IMR-90 (cell line): ENCODE data around the gene ATG5. TPM values are rescaled to one million over a fixed set of nuclear protein-coding genes. Genes with fewer than 3 reads are reported as not detected.

Experiments
- ATAC-seq: fragments of 200-7000 bp; cut with Tn5 transposase; 2 replicates; pipeline ENCODE4 v1.9.1; 2020; ENCODE audit warnings: low read depth, mild to moderate bottlenecking, moderate library complexity
- BruUV-seq: library from RNA; stranded (reverse); fragments of 400-500 nt; replicated peaks from 2 replicates; lab custom pipeline; 2021; lab: Mats Ljungman, UMichigan
- CTCF ChIA-PET: fragments of 300-600 bp; formaldehyde crosslinking; extraction: SDS; loops from one replicate; lab custom pipeline; 2021; ENCODE audit warnings: antibody characterized with exemption; lab: Yijun Ruan, JAX
- POLR2A ChIA-PET: fragments of 300-600 bp; sonication (Branson Sonifier 250); formaldehyde crosslinking; loops from one replicate; lab custom pipeline; 2022; ENCODE audit warnings: antibody characterized with exemption; ENCODE audit not compliant: unreplicated experiment; lab: Charles Lee
- DNase-seq: peaks from one replicate; pipeline ENCODE4 v3.0.0; 2013
- H2AFZ ChIP-seq: replicated peaks from 2 replicates; pipeline ENCODE3; 2013; ENCODE audit warnings: low read length, mild to moderate bottlenecking; ENCODE audit not compliant: poor library complexity
- H2AK5ac ChIP-seq: 2 replicates; pipeline ENCODE4 v1.6.1; 2013; ENCODE audit warnings: low read depth, low read length, inconsistent platforms
- H2AK9ac ChIP-seq: replicated peaks from 2 replicates; pipeline ENCODE3; 2013; ENCODE audit warnings: mild to moderate bottlenecking, low read depth, low read length, moderate library complexity; ENCODE audit not compliant: poor library complexity
- H2BK120ac ChIP-seq: 2 replicates; pipeline ENCODE4 v1.6.1; 2013; ENCODE audit warnings: low read depth, low read length, inconsistent platforms
- H2BK15ac ChIP-seq: 3 replicates; pipeline ENCODE4 v1.6.1; 2013; ENCODE audit warnings: low read depth, low read length, inconsistent platforms
- H2BK20ac ChIP-seq: 2 replicates; pipeline ENCODE4 v1.6.1; 2013; ENCODE audit warnings: low read depth, mild to moderate bottlenecking, inconsistent platforms, low read length, moderate library complexity
- H2BK5ac ChIP-seq: 2 replicates; pipeline ENCODE4 v1.6.1; 2013; ENCODE audit warnings: mild to moderate bottlenecking, low read depth, low read length, inconsistent platforms; ENCODE audit not compliant: poor library complexity, severe bottlenecking
- H3K14ac ChIP-seq: replicated peaks from 2 replicates; pipeline ENCODE4 v1.6.1; 2013; ENCODE audit warnings: low read depth, low read length, inconsistent platforms
- H3K18ac ChIP-seq: 2 replicates; pipeline ENCODE4 v1.6.1; 2013; ENCODE audit warnings: low read depth, low read length, control low read depth
- H3K23ac ChIP-seq: 2 replicates; pipeline ENCODE4 v1.6.1; 2013; ENCODE audit warnings: low read depth, low read length, inconsistent platforms
- H3K27ac ChIP-seq: 2 replicates; pipeline ENCODE4 v1.5.1; 2013; ENCODE audit warnings: mild to moderate bottlenecking, control low read depth, low read length; ENCODE audit not compliant: insufficient read depth
- H3K27me3 ChIP-seq: 2 replicates; pipeline ENCODE4 v1.6.1; 2013; ENCODE audit warnings: low read length; ENCODE audit not compliant: control insufficient read depth, insufficient read depth
- H3K36me3 ChIP-seq: 2 replicates; pipeline ENCODE4 v1.6.1; 2013; ENCODE audit warnings: low read length, mixed read lengths; ENCODE audit not compliant: control insufficient read depth, insufficient read depth
- H3K4ac ChIP-seq: 2 replicates; pipeline ENCODE4 v1.6.1; 2013; ENCODE audit warnings: low read depth, low read length, inconsistent platforms
- H3K4me1 ChIP-seq: 2 replicates; pipeline ENCODE4 v1.6.1; 2013; ENCODE audit warnings: low read length, mixed read lengths; ENCODE audit not compliant: control insufficient read depth, insufficient read depth
- H3K4me2 ChIP-seq: 2 replicates; pipeline ENCODE4 v1.6.1; 2013; ENCODE audit warnings: low read depth, mild to moderate bottlenecking, control low read depth, low read length, moderate library complexity
- H3K4me3 ChIP-seq: 2 replicates; pipeline ENCODE4 v1.5.1; 2013; ENCODE audit warnings: low read depth, mild to moderate bottlenecking, control low read depth, low read length, moderate library complexity; ENCODE audit not compliant: insufficient read depth
- H3K56ac ChIP-seq: 2 replicates; pipeline ENCODE4 v1.6.1; 2013; ENCODE audit warnings: low read length, inconsistent platforms; ENCODE audit not compliant: insufficient read depth; ENCODE audit errors: extremely low read depth
- H3K79me1 ChIP-seq, 2 experiments: 2 replicates each; pipeline ENCODE4 v1.6.1; 2013; ENCODE audit warnings: low read length in 2 of 2, inconsistent platforms in 1 of 2, low read depth in 1 of 2
- H3K9ac ChIP-seq: 2 replicates; pipeline ENCODE4 v1.6.1; 2013; ENCODE audit warnings: low read depth, low read length, control low read depth
- H3K9me1 ChIP-seq: 2 replicates; pipeline ENCODE4 v1.6.1; 2013; ENCODE audit warnings: low read length, inconsistent platforms; ENCODE audit not compliant: insufficient read depth
- H3K9me3 ChIP-seq: 2 replicates; pipeline ENCODE4 v1.6.1; 2013; ENCODE audit warnings: low read length; ENCODE audit not compliant: control insufficient read depth, insufficient read depth
- H4K20me1 ChIP-seq: 2 replicates; pipeline ENCODE4 v1.6.1; 2013; ENCODE audit warnings: low read length, inconsistent platforms; ENCODE audit not compliant: insufficient read depth
- H4K5ac ChIP-seq: 2 replicates; pipeline ENCODE4 v1.6.1; 2013; ENCODE audit warnings: mild to moderate bottlenecking, low read depth, low read length, control low read depth
- H4K8ac ChIP-seq, 2 experiments: 2 replicates each; pipeline ENCODE4 v1.6.1; 2013; ENCODE audit warnings: low read depth in 2 of 2, low read length in 2 of 2, control low read depth in 1 of 2, inconsistent platforms in 1 of 2
- H4K91ac ChIP-seq: 2 replicates; pipeline ENCODE4 v1.6.1; 2013; ENCODE audit warnings: low read depth, low read length, inconsistent platforms; ENCODE audit not compliant: insufficient read depth
- BHLHE40 ChIP-seq: fragments of 150-350 bp; IDR thresholded peaks from 2 replicates; pipeline ENCODE4 v1.6.1; 2016; ENCODE audit warnings: mild to moderate bottlenecking, low read depth, low read length
- CHD1 ChIP-seq: IDR thresholded peaks from 2 replicates; pipeline ENCODE4 v1.6.1; 2012; ENCODE audit warnings: low read depth, low read length, improper control_type of control experiment
- CTCF ChIP-seq: conservative IDR thresholded peaks from 2 replicates; pipeline ENCODE4 v1.5.1; 2012; ENCODE audit warnings: mild to moderate bottlenecking, low read depth, low read length, improper control_type of control experiment
- FOS ChIP-seq: fragments of 150-350 bp; IDR thresholded peaks from 2 replicates; pipeline ENCODE4 v1.6.1; 2016; ENCODE audit warnings: low read depth, low read length
- MAFK ChIP-seq: IDR thresholded peaks from 2 replicates; pipeline ENCODE4 v1.6.1; 2012; ENCODE audit warnings: low read depth, low read length, improper control_type of control experiment
- MAZ ChIP-seq: IDR thresholded peaks from 2 replicates; pipeline ENCODE4 v1.6.1; 2012; ENCODE audit warnings: low read depth, mild to moderate bottlenecking, low read length, improper control_type of control experiment, moderate library complexity, borderline replicate concordance
- MXI1 ChIP-seq: IDR thresholded peaks from 2 replicates; pipeline ENCODE4 v1.6.1; 2012; ENCODE audit warnings: low read depth, mild to moderate bottlenecking, low read length, moderate library complexity, borderline replicate concordance
- RAD21 ChIP-seq: IDR thresholded peaks from 2 replicates; pipeline ENCODE4 v1.6.1; 2012; ENCODE audit warnings: low read length, improper control_type of control experiment
- RCOR1 ChIP-seq: IDR thresholded peaks from 2 replicates; pipeline ENCODE4 v1.6.1; 2012; ENCODE audit warnings: mild to moderate bottlenecking, low read length, improper control_type of control experiment; ENCODE audit not compliant: insufficient replicate concordance
- WGBS, 2 experiments: methylation state at CpG; one replicate each; pipeline versions ENCODE4 v1.1.5 to v1.1.7; 2013; ENCODE audit warnings: missing lambda C conversion rate in 2 of 2; ENCODE audit not compliant: insufficient read length in 1 of 2; ENCODE audit errors: extremely low coverage in 2 of 2; 5-methylcytosine and 5-hydroxymethylcytosine counted together
- dilution Hi-C: fragments of 300-500 bp; cut with HindIII; formaldehyde crosslinking; loops from one replicate; pipeline ENCODE4 v1.14.3; 2018; ENCODE audit warnings: low sequenced_read_pairs; ENCODE audit not compliant: unreplicated experiment
- in situ Hi-C: fragments of 300-500 bp; cut with MboI; formaldehyde crosslinking; loops from 3 replicates; pipeline ENCODE4 v1.14.3; 2019; ENCODE audit warnings: low sequenced_read_pairs, inconsistent platforms, mixed read lengths
- intact Hi-C: fragments of 100-400 bp; cut with micrococcal nuclease; formaldehyde crosslinking; loops from 2 replicates; pipeline ENCODE4 v1.10.0; 2022
- polyA plus RNA-seq, 3 experiments: library from polyadenylated mRNA; depleted of rRNA; stranded (reverse); fragments of >200 nt; gene quantifications; 2 replicates each; pipeline ENCODE4 v1.2.3, GENCODE V29; 2012; ENCODE audit warnings: low replicate concordance in 1 of 3
- total RNA-seq: library from RNA; depleted of rRNA; stranded (reverse); fragments of >200 nt; gene quantifications from 2 replicates; pipeline ENCODE4 v1.2.3, GENCODE V29; 2012
- TF ChIP-seq, protein P1 (sequence below): fragments of 150-350 bp; IDR thresholded peaks from 2 replicates; pipeline ENCODE4 v1.6.1; 2016; ENCODE audit warnings: low read depth, mild to moderate bottlenecking, low read length, moderate library complexity, borderline replicate concordance

The ATG5 gene
- total and polyA plus RNA-seq, 2 of the 4 experiments (the other 2 are of a cell fraction): 13.5 to 28.0 TPM

GRCh38 chr6:106253731-106254130, 71.8 kb downstream of the ATG5 start:
- peaks cover 5% of the 10 kb centered on the region for H3K9me1 ChIP-seq
- no peak overlapping the region for H2BK15ac ChIP-seq
- intact Hi-C loops (no loop called here), in situ Hi-C loops (no loop called here), dilution Hi-C loops (no loop called here)
- 0 out of 2 replicates have a peak, but pooled peaks have one; percentile 19 for ATAC-seq
- no peak overlapping the region for H4K91ac ChIP-seq
- no peak overlapping the region for H2AK5ac ChIP-seq
- peaks cover 7 to 48% of the 10 kb centered on the region in 2 experiments; a peak in 3 of 4 replicates for H3K79me1 ChIP-seq
- peak; percentile 31 for DNase-seq
- H3K27ac ChIP-seq: no peak overlapping the region
- H3K56ac ChIP-seq: no peak overlapping the region
- no peaks in the 10 kb centered on the region for H3K27me3 ChIP-seq
- no peak overlapping the region for H3K4ac ChIP-seq
- H2BK5ac ChIP-seq: no peak overlapping the region
- no peak overlapping the region for H3K14ac ChIP-seq
- no peak for TF ChIP-seq RCOR1
- no peak for TF ChIP-seq FOS
- TF ChIP-seq MAFK: no peak
- TF ChIP-seq BHLHE40: no peak
- no peak for TF ChIP-seq RAD21
- no peak for TF ChIP-seq CHD1
- TF ChIP-seq MAZ: no peak
- TF ChIP-seq MXI1: no peak
- TF ChIP-seq, protein P1, sequence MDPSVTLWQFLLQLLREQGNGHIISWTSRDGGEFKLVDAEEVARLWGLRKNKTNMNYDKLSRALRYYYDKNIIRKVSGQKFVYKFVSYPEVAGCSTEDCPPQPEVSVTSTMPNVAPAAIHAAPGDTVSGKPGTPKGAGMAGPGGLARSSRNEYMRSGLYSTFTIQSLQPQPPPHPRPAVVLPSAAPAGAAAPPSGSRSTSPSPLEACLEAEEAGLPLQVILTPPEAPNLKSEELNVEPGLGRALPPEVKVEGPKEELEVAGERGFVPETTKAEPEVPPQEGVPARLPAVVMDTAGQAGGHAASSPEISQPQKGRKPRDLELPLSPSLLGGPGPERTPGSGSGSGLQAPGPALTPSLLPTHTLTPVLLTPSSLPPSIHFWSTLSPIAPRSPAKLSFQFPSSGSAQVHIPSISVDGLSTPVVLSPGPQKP: no peak
- no peak for TF ChIP-seq CTCF
- no peak overlapping the region for H2AK9ac ChIP-seq
- no peak overlapping the region for H4K8ac ChIP-seq
- H2BK120ac ChIP-seq: no peak overlapping the region
- WGBS, 2 experiments: no CpG with 5 or more reads among the region's 1 CpG
- POLR2A ChIA-PET: no interaction called here
- CTCF ChIA-PET: no interaction called here
- no peaks in the 10 kb centered on the region for H3K9me3 ChIP-seq
- no peak overlapping the region for H3K4me3 ChIP-seq
- H3K9ac ChIP-seq: no peak overlapping the region
- H3K23ac ChIP-seq: no peak overlapping the region
- peaks cover 13% of the 10 kb centered on the region for H3K4me1 ChIP-seq
- H4K5ac ChIP-seq: no peak overlapping the region
- no peaks in the 10 kb centered on the region for H3K36me3 ChIP-seq
- no peak overlapping the region for H3K4me2 ChIP-seq
- no peak overlapping the region for H2BK20ac ChIP-seq
- H3K18ac ChIP-seq: no peak overlapping the region
- BruUV-seq: no TSS peak
- no peak overlapping the region for H2AFZ ChIP-seq
- H4K20me1 ChIP-seq: peaks cover 13% of the 10 kb centered on the region; the same call in 1 of the 2 replicates
